Measurements from ENCODE around the gene STK17A.

DNA sequence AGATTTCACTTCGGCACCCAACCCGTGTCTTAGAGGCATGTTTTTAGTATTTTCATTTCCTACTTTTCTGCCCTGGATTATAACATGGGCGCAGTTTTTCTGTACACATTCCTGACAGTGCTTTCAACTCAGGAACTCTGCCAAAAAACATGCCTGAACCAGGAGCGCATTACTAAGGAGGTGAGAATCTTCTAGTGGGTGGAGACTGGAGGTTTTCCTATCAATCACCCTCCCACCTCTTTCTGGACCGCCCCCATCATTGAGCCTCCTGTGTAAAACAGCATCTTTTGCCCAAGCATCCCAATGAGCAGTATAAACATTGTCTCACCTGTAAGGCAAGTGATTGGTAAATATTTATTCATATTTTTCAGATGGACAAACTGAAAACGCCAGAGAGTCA, 53.2 kb downstream of the STK17A start:
- TF ChIP-seq CTCF (IDR thresholded peaks at IDR 0.05) = no peak
- no peak for TF ChIP-seq POLR2AphosphoS5 (IDR thresholded peaks at IDR 0.05)
- TF ChIP-seq POLR2A (IDR thresholded peaks at IDR 0.05) = no peak

Measured in gastroesophageal sphincter (tissue), 3 donors.